ENCODE measurements around the gene STAG1.

GRCh38 chr3:136396916-136397315, 355.3 kb downstream of the STAG1 start:
- no peak for TF ChIP-seq CTCF (IDR thresholded peaks at IDR 0.05; ENCODE audit: insufficient read depth, low read length, poor library complexity, severe bottlenecking)
- no peak for TF ChIP-seq EZH2phosphoT487 (conservative IDR thresholded peaks at IDR 0.05; ENCODE audit: low read length)

All from SU-DHL-6 (cell line).